Measurements from ENCODE around the gene TBCK. TPM values are rescaled to one million over a fixed set of nuclear protein-coding genes. Genes with fewer than 3 reads are reported as not detected.

TBCK gene
- total RNA-seq, 1 donor from 2014 or later = 25.8 TPM

DNA sequence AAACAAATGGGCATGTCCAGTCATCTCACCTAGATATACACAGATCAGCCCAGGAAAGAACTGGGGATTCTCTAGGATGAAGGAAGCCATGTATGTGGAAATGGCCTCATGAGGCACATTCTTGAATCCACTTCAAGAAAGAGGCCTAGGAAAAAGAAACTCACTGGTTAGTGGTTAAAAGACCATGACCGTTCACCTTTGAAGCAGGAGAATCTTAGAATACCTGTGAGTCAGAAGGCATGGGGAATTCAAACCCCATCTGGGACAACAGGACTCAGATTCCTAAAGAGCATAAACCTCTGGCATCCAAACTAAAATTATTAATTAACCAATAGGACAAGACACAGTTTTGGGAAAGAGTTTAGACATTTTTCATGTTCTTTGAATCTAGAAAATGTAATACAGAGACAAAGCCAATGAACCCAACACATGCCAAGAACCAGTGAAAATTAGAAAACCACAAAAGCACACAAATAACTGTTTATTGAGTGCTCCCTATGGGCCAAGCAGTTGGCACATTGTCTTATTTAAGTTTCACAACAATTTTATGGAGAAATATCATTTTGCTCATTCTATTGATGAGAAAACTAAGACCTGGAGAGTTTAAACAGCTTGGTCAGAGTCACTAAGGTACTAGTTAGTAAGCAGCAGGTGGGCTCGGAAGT is 323.2 kb downstream of the TBCK start:
- H3K9me3 ChIP-seq (ENCODE audit: insufficient read depth, low read depth, low read length) = no peaks in the 10 kb centered on the region
- TF ChIP-seq, protein P1, sequence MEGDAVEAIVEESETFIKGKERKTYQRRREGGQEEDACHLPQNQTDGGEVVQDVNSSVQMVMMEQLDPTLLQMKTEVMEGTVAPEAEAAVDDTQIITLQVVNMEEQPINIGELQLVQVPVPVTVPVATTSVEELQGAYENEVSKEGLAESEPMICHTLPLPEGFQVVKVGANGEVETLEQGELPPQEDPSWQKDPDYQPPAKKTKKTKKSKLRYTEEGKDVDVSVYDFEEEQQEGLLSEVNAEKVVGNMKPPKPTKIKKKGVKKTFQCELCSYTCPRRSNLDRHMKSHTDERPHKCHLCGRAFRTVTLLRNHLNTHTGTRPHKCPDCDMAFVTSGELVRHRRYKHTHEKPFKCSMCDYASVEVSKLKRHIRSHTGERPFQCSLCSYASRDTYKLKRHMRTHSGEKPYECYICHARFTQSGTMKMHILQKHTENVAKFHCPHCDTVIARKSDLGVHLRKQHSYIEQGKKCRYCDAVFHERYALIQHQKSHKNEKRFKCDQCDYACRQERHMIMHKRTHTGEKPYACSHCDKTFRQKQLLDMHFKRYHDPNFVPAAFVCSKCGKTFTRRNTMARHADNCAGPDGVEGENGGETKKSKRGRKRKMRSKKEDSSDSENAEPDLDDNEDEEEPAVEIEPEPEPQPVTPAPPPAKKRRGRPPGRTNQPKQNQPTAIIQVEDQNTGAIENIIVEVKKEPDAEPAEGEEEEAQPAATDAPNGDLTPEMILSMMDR (IDR thresholded peaks at IDR 0.05; ENCODE audit: insufficient read depth, low read depth, low read length) = no peak
- no peak for TF ChIP-seq EZH2 (IDR thresholded peaks at IDR 0.05; ENCODE audit: insufficient read depth, low read length)
- Mint-ChIP-seq H3K36me3 (ENCODE audit: low read depth, unreplicated experiment) (no peaks in the 10 kb centered on the region), H3K4me1 (ENCODE audit: low read depth, unreplicated experiment) (peaks cover 13% of the 10 kb centered on the region), H3K4me3 (ENCODE audit: unreplicated experiment) (no peak overlapping the region), H3K27me3 (ENCODE audit: low read depth, unreplicated experiment) (peaks cover 8% of the 10 kb centered on the region), H3K27ac (ENCODE audit: unreplicated experiment) (peak overlapping the region; percentile 41), H3K9me3 (ENCODE audit: unreplicated experiment) (peaks cover 5% of the 10 kb centered on the region)
- H3K9ac ChIP-seq (ENCODE audit: low read length) = no peak overlapping the region
- H4K20me1 ChIP-seq (ENCODE audit: insufficient read depth, low read length) = no peaks in the 10 kb centered on the region
- H3K36me3 ChIP-seq (ENCODE audit: insufficient read depth, low read length) = no peaks in the 10 kb centered on the region
- FAIRE-seq = no peak
- peak; percentile 14 for DNase-seq (ENCODE audit: low read depth)
- peaks cover 6% of the 10 kb centered on the region for H3K4me1 ChIP-seq (ENCODE audit: insufficient read depth, low read length)
- H3K4me3 ChIP-seq (ENCODE audit: insufficient read depth, low read depth, low read length) = no peak overlapping the region
- H3K4me2 ChIP-seq (ENCODE audit: low read length) = no peak overlapping the region
- no peaks in the 10 kb centered on the region for H3K79me2 ChIP-seq (ENCODE audit: insufficient read depth, low read length)
- H2AFZ ChIP-seq (ENCODE audit: low read depth, low read length) = no peak overlapping the region
- H3K27ac ChIP-seq (ENCODE audit: low read depth, low read length) = no peak overlapping the region
- H3K27me3 ChIP-seq (ENCODE audit: insufficient read depth, low read length) = no peaks in the 10 kb centered on the region

DNA sequence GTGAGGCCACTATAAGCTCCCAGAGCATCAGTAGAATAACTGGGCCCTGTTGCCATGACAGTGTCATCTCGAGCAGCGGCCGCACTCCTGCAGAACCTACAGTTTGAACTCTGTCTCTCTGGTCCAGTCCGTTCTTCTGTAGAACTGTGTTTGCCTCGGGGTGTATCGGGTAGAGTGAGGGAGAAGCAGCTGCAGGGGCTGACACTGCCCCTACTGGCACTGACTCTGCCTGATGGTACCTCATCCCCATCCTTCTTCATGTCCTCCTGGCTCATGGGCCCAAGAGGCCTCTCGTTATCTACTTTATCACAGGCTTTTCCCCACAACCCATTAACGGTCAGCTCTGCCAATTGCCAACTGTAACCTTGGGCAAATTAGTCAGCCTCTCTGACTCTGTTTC is 324.3 kb downstream of the TBCK start:
- Histone ChIP-seq H3K27ac (ENCODE audit: low read depth, low read length) (no peak overlapping the region), H2AFZ (ENCODE audit: low read depth, low read length) (no peak overlapping the region), H3K79me2 (ENCODE audit: insufficient read depth, low read length) (no peaks in the 10 kb centered on the region), H3K27me3 (ENCODE audit: insufficient read depth, low read length) (no peaks in the 10 kb centered on the region), H3K9me3 (ENCODE audit: insufficient read depth, low read depth, low read length) (no peaks in the 10 kb centered on the region), H3K9ac (ENCODE audit: low read length) (no peak overlapping the region), H3K4me2 (ENCODE audit: low read length) (no peak overlapping the region), H3K36me3 (ENCODE audit: insufficient read depth, low read length) (no peaks in the 10 kb centered on the region), H4K20me1 (ENCODE audit: insufficient read depth, low read length) (no peaks in the 10 kb centered on the region), H3K4me3 (ENCODE audit: insufficient read depth, low read depth, low read length) (no peak overlapping the region), H3K4me1 (ENCODE audit: insufficient read depth, low read length) (peaks cover 6% of the 10 kb centered on the region)
- Mint-ChIP-seq H3K4me3 (ENCODE audit: unreplicated experiment) (no peak overlapping the region), H3K9me3 (ENCODE audit: unreplicated experiment) (peaks cover 7% of the 10 kb centered on the region), H3K27me3 (ENCODE audit: low read depth, unreplicated experiment) (peaks cover 8% of the 10 kb centered on the region), H3K4me1 (ENCODE audit: low read depth, unreplicated experiment) (peaks cover 13% of the 10 kb centered on the region), H3K27ac (ENCODE audit: unreplicated experiment) (peak overlapping the region; percentile 1), H3K36me3 (ENCODE audit: low read depth, unreplicated experiment) (no peaks in the 10 kb centered on the region)
- DNase-seq (ENCODE audit: low read depth) (no peak), FAIRE-seq (no peak)
- TF ChIP-seq, protein P1 (IDR thresholded peaks at IDR 0.05; ENCODE audit: insufficient read depth, low read depth, low read length) = no peak
- TF ChIP-seq EZH2 (IDR thresholded peaks at IDR 0.05; ENCODE audit: insufficient read depth, low read length) = no peak

Other genes starting within 250 kb of the TBCK start
- 46.8 and 53.4 TPM in 2 replicates for gene AIMP1, start 341 bp upstream of the TBCK start, total RNA-seq
- gene GIMD1, start 52.6 kb upstream of the TBCK start, total RNA-seq = not detected in 2 replicates

Measured in astrocyte (in vitro differentiated cells and primary cell).